Measurements from ENCODE around the gene RAI1.

GRCh38 chr17:17708295-17708694, 27.0 kb downstream of the RAI1 start:
- TF ChIP-seq EP300 (IDR thresholded peaks at IDR 0.05) = no peak
- no peak for TF ChIP-seq CTCF (IDR thresholded peaks at IDR 0.05)
- no peak for TF ChIP-seq POLR2A (IDR thresholded peaks at IDR 0.05)

All from ovary (tissue), 3 donors.